Central memory CD4-positive, alpha-beta T cell (primary cell): Measurements from ENCODE around the gene CCNL2.
A peak's percentile ranks its signal among the peaks of the same experiment; 100 is the strongest.
"Not testable (repeated sequence)": the region's sequence is repeated elsewhere in the genome, so short reads cannot be mapped to it uniquely, and the experiment has no call there.

Experiments used
- DNase-seq: peaks from one replicate; pipeline ENCODE4 v3.0.0; 2022

CCNL2 gene

DNA sequence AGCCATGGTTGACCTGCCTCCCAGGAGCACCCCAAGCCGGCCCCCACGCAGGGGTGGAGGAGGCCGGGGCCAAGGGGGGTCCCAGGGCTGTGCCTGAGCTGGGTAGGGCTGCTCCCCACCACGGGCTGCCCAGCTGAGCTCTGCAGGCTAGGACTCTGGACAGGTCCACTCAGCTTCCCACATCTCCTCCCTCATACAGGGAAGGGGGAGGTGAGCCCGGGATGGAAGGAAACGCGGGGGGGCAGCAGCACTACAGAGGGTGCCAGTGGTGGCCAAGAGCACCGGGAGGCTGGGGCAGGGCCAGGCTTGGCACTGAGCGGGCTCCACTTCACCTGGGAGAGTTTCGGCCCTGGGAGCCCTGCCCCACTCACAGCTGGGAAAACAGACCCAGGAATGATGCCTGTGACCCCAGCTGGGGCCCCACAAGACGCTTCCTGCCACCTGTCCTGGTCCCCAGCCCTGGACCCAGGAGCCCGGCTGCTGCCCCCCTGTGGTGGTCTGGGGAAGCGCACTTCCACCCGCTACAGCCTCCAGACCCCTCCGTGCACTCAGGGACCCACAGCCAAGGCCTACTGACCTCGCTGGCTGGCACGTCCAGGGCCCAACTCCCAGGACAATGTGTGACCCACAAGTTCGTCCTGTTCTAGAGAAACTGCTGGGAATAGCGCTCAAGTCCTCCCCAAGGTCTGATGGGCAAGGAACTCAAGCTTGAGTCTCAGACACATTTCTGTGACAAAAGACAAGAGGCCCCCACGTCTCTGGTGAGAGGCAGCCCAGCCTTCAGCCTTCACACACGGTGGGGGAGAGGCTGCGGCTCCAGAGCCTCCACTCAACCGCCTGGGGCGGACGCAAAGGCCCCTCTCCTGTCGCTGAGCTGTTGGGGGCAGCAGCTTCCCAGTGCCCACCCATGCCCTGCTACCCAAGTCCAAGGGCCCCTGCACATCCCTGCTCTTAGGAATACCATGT is 27.1 kb downstream of the CCNL2 start:
- DNase-seq: peak; percentile 71

DNA sequence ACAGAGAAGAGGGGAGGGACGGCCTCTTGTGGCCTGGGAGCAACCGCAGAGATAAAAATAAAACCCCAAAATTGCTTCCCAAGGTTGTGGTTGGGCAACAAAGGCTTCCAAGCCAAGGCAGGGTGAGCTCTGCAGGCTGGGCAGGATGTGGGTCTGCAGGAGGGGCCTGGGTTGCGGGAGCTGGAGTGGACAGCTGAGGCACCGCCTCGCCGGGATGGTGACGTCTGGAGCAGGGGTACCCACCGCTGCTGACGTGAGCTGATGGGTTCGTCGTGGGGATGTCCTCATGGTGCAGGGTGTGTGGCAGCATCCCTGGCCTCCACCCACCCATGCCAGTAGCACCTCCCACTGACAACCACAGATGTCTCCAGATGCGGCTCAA is 27.8 kb downstream of the CCNL2 start:
- peak; percentile 94 for DNase-seq

DNA sequence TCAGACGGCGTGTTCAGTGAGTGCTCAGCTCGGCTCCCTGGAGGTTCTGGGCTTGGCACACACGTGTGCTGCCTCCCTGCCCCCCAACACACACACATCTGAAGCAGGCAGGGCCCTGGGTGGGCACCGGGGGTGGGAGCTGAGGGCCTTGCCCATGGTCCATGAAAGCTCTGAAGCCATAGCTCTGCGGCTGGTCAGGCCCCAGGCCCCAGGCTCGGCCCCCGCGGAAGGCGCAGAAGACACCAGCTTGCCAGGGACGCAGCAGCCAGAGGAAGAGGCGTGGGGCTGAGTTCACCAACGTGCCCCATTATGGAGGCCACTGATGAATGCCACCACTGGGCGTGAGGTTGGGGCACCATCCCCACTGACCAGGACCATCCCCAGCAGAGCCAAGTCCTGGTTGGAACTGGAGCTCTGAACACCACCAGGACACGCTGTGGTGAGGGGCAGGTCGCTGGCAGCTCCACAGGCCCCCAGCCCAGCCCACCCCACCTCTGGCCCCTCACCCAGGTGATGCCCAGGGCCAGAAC is 28.3 kb downstream of the CCNL2 start:
- DNase-seq: no peak

DNA sequence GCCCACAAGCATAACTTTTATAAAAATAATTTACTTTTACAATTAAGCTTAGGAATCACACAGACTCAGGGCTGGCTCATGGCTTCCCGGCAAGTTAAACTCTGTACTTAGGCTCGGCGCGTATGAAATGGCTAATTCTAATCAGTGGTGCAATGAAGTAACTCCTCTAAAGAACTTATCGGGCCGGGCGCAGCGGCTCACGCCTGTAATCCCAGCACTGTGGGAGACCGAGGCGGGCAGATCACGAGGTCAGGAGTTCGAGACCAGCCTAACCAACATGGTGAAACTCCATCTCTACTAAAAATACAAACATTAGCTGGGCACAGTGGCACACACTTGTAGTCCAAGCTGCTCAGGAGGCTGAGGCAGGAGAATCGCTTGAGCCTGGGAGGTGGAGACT is 29.0 kb downstream of the CCNL2 start:
- not testable (repeated sequence) for DNase-seq

DNA sequence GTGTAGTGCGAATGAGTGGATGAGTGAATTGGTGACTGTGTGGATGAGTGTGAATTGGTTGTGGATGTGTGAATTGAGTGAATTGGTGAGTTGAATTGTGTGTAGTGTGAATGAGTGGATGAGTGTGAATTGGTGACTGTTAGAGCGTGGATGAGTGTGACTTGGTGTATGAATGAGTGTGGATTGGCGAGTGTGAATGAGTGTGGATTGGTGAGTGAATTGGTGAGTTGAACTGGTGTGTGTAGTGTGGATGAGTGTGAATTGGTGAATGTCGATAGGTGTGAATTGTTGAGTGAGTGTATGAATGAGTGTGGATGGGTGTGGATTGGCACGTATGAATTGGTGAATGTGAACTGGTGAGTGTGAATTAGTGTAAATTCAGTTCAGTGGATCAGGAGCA is 31.8 kb downstream of the CCNL2 start:
- no peak for DNase-seq

DNA sequence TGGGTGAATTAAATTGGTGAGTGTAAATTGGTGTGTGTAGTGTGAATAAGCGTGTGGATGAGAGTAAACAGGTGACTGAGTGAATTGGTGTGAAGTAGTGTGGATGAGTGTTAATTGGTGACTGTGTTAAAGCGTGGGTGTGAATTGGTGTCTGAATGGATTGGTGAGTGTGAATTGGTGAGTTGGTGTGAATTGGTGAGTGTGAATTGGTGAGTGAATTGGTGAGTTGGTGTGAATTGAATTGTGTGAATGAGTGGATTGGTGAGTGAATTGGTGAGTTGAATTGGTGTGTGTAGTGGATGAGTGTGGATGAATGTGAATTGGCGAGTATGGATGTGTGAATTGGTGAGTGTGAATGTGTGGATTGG is 32.5 kb downstream of the CCNL2 start:
- DNase-seq: no peak

DNA sequence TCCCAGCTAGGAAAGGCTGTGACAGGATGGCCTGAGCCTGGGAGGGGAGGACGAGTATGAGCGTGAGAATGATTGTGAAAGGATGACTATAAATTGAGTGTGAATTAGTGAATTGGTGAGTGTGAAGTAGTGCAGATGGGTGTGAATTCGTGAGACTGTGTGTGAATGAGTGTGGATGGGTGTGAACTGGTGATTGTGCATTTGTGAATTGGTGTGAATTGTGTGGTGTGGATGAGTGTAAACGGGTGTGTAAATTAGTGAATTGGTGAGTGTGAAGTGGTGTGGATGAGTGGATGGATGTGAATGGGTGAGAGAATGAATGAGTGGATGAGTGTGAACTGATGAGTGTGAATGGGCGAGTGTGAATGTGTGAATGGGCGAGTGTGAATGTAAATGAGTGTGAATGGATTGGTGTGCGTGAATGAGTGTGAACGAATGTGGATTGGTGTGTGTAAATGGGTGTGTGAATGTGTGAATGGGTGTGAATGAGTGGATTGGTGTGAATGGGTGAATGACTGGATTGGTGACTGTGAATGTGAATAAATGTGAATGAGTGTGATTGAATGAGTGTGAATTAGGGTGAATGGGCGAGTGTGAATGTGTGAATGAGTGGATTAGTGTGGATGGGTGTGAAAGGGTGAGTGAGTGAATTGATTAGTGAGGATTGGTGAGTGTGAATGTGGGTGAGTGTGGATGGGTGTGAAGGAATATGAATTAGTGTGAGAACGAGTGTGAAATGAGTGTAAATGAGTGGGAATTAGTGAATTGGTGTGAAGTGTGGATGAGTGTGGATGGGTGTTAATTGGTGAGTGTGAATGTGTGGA is 33.0 kb downstream of the CCNL2 start:
- DNase-seq: no peak

DNA sequence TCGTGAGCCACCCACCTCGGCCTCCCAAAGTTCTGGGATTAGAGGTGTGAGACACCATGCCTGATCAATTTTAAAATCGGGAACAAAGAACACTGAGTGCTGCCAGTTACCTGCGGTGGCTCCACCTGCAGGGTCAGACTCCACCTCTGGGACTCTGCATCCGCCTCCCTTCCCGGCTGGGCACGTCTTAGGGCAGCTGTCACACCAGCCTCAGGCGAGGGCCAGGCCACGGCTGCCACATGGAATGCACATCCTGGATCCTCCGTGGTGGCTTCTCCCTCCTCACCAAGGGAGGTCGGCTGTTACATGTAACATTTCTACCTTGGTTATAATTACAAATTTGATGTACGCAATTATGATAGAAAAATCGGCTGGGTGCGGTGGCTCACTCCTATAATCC is 34.9 kb downstream of the CCNL2 start:
- DNase-seq: no peak

DNA sequence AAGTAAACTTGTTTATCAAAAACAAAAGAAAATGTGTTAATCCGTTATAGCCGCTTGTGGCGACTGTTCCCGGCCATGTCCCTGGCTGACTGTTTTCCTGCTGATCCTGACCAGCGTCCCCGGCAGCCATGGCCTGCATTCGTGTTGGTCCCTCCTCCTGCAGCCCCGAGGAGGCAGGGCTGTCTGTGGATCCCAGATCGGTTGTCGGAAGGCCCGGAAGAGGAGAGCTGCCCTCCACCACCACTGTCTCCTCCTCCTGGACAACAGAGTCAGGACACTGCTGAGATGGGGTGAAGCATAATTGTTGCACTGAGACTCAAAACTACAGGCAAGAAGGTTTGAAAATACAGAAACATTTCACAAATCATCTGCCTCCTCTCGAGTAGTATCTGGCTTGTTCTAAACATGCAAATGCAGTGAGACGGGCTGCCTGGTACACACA is 37.1 kb downstream of the CCNL2 start:
- no peak for DNase-seq

DNA sequence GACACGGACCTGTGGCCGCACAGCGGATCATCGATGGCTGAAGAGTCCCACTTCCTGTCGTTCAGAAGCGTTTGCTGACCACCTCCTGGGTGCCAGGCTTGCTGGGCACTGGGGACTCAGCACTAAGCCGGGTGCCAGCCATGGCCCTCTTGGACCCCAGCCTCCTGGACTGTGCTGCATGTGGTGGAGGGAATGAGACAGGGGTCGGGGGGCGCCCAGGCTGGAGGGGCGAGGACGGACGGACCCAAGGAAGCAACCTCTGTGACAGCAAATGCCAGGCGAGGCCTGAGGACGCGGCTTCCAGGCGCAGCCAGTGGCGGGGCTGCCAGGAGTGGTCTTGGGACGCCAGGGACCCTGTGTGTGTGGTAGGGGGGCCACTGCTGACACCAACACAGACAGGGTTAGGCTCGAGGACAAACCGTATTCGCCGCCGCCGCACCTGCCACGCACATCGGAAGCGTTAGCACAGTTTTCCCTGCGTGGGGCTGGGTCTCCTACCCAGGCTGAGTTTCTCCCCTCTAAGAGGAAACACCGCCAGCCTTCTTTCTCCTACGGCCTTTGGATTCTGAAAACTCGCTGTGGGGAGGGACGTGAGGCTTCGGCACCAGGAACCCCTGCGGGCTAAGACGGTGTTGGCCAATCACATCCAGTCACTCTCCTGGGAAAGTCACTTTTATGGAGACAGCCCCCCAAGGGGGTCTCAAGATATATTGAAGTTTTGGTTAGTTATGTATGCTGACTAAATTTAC is 37.7 kb downstream of the CCNL2 start:
- DNase-seq: no peak

DNA sequence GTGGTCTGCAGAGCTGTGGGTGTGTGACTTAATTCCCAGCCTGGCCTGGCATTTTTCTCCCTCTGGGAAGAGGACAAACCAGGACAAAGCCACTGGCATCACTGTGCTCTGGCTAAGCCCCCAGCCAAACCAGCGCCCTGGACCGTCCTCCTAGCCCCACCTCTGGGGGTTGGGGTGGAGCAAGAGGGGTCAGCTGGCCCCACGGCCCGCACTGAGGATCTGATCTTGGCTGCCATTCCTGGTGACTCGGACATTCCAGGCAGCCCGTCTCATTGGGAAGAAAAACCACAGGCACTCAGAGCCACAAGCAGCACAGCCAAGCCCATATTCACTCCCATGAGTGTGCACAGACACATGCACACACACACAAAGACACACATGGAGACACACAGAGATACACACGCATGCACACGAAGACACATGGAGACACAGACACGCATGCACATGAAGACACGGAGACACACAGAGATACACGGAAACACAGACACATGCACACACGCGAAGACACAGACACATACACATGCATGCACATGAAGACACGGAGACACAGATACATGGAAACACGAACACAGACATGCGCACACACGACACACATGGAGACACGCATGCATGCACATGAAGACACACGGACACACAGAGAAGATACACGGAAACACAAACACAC is 38.5 kb downstream of the CCNL2 start:
- DNase-seq: no peak

DNA sequence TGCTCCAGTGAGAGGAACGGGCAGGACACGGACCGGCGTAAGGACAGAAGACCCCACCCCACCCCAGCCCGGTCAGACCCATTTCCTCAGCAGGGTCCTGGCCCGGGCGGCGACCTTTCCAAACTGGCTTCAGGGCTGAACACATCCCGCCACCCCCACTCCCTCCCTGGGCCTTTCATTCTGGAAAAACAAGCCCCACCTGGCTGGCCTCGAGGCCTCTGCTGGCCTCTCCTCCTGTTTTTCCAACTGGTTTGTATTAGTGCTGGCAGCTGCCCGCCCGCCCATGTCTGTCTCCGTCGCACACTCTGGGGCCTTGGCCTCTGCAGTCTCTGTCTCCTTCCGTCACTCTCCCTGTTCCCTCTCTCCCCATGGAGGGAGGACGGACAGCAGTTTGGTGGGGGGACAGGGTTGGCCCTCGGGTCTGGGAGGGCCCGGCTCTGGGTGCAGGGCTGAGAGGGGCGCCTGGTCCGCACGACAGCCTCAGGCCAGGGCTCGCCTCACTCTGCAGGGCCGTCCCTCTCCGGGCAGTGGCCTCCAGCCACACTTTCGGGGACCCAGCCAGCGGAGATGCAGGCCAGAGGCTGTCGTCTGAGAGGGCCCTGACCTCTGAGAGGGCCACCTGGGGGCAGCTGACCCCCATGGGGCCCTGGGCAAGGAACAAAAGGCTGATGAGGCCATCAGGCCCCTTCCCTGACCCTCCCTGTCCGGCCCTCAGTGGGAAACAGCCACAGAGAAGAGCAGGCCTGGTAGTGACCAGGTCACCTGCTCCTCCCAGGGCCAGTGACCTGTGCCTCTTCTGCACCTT is 39.3 kb downstream of the CCNL2 start:
- DNase-seq: no peak

DNA sequence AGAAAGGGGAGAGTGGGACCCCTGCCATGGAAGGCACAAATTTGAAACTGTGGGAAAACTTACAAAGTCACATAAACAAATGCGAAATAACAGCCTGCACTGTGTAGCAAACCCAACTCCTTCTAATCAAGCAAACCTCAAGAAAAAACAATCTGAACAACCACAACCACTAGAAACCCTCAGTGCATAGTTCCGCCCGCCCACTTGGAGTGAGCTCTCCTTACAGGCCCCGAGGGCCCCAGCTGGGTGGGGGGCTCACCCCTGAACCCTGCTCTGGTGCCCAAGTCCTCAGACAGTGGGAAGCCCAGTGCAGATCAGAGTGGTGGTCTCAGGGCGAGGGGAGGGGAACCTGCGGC is 39.8 kb downstream of the CCNL2 start:
- DNase-seq: no peak

DNA sequence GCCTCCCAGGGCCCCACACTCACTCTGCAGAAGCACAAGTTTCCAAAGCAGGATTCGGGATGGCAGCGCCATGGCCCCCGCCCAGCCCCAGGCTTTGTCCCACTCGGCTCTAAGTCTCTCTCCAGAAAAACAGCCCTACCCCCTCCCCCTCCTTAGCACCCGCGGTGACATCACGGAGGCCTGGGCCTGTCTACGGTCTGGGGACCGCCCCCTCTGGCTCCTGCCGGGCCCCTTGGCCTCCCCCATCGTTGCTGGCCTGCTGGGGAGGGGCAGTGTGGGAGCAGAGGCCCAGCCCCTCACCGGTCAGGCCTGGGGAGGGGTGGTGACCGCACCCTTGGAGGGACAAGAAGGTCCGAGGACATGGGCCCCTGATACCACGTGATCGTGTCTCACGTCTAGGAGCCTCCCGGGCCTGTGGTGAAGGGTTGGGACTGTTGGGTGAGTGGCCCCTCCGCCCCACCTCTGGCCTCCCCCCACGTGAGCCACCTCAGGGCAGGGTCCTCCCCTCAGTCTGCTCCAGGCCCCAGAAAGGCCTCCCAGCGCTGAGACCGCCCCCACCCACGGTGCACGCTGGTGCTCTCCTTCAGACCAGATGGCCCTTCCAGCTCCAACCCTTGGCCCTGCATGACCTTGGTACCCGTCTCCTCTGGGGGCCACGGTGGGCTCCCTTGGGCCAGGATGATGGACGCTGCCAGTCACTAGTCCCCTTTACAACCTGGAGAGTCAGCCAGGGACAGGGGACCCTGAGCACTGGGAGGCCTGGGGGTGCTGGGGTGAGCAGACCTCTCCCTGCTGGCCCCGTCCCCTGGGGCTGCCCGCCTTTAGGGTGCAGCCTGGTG is 40.5 kb downstream of the CCNL2 start, which contains the start of gene MXRA8:
MXRA8 (minus strand) TSS at position 123 of the 839 bp plus-strand sequence; CDS start at position 72, 51 bp downstream.
- no peak for DNase-seq

DNA sequence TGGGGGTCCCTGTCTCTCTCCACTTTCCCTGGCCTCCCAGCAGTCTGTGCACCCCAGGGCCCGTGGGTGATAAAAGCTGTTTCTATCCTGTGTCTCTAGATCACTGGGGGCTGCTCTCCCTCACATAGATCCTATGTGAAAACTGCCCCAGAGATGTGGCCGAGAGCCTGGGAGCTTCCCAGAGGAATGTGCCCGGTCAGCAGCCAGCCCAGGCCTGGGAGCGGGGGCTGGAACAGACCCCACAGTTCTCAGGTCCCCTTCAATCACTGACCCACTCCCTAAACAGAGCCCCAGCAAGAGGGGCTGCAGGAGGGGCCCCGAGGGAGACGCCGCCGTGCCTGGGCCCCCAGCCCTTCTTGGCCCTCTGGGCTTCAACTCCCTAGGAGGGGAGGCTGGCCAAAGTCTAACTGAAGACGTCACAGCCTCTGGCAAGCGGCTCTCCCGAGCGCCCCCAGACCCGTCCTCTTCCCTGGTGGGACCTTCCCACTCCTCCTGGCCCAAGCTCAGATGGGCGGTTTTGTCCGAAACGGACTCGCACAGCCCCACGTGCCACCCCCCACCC is 41.2 kb downstream of the CCNL2 start:
- no peak for DNase-seq

DNA sequence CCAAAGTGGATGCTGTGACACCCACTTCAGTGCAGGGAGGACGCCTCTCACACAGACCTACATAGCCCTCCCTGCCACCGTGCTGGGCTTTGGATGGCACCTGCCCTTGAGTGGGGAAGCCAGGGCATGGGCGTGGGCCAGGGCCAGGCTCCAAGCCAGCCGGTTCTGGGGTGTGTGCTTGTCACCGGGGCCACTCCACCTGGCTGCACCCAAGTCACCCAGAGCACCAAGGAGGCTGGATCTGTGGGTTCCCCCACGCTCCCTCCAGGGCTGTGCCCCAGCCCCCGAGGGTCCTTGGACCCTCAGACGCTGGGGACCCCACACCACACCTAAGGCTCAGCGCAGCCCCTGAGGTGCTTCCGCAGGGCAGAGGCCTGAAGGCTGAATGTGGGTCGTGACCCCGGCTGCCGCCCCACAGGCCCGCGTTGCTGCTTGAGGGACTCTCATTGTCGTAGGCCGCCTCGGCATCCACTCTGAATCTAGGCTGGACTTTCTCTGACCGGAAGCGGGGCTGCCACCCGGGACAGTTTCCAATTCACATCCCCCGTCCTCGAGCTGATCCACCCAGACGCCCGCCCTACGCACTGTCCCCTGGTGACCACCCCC is 42.2 kb downstream of the CCNL2 start:
- no peak for DNase-seq

DNA sequence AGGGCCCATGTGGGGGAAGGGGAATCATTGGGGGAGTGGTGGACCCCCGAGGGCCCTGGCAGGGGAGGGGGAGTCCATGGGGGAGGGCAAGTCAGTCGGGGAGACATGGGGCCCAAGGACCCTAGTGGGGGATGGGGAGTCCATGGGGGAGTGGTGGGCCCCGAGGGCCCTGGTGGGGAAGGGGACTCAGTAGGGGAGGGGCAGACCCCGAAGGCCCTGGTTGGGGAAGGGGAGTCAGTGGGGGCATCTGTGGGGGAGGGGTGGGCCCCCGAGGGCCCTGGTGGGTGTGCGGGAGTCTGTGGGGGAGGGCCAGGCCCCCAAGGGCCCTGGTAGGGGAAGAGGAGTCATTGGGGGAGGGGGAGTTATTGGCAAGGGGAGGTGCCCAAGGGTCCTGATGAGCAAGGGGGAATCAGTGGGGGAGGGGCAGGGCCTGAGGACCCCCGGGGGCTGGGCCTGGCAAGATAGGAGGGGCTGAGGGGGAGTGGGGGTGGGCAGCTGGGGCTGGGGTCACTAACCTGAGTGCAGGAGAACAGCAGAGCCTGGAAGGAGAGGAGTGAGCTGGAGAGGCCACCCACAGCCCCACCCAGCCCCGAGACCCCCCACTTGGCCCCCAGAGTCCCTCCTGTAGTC is 42.9 kb downstream of the CCNL2 start:
- no peak for DNase-seq

DNA sequence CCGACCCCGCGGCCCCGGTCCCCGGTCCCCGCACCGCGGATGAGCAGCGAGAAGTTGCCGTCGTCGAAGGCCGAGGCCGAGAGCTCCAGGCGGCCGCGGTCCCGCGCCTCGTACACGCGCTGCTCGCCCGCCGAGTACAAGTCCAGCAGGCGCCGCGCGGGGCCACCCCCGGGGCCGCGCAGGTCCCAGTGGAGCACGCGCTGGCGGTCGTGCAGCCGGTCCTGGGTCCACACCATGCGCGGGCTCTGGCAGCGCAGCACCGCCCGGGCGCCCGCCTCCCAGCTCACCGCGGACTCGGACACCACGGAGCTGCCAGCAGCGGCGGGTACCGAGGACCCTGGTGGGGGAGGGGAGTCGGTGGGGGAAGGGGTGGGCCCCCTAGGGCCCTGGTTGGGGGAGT is 43.7 kb downstream of the CCNL2 start:
- no peak for DNase-seq
